HG02970 (cell line): ENCODE results near the gene ATP6AP2.

Experiments
- ATAC-seq: cut with Tn5 transposase; IDR thresholded peaks from one replicate; pipeline ENCODE4 v1.9.1; 2021; ENCODE audit warnings: mild to moderate bottlenecking, moderate library complexity, moderate number of reproducible peaks; ENCODE audit not compliant: unreplicated experiment, low FRiP score

Gene ATP6AP2

DNA sequence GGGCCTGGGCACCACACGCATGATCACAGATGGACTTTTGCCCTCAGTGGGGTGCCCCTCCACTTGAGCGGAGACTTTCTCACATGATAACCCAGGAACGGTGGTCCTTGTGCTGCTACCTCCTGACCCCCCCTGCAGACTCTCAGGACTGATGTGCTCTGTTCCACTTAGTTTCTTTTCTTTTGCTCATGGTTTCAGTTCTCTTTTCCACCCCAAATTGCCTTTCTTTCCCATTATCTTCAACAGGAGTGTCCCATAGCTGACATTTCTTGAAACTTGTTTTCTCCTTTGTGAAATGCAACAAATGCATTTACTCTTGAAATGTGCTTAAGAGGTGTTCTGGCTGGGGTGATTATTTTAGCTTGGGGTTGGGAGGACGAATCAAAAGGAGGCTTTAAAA lies 51.4 kb downstream of the ATP6AP2 start:
- no peak for ATAC-seq

DNA sequence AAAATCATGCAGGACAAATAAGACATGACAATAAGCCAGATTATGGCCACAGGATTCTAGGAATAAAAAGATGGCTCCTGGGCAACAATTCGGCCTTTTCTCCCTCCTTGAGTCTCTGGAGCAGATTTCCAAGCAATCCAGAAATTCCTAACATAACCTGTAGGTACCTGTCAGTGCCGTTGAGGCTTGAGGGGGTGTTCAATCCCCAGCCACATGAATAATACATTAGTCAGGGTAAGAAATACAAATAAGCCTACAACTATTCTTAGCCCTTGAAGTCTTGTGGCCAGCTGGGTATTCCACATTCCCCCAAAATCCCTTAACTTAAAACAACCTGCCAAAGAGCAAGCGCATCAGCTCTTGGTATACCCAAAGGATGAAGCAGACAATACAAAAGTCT lies 56.9 kb downstream of the ATP6AP2 start:
- no peak for ATAC-seq

DNA sequence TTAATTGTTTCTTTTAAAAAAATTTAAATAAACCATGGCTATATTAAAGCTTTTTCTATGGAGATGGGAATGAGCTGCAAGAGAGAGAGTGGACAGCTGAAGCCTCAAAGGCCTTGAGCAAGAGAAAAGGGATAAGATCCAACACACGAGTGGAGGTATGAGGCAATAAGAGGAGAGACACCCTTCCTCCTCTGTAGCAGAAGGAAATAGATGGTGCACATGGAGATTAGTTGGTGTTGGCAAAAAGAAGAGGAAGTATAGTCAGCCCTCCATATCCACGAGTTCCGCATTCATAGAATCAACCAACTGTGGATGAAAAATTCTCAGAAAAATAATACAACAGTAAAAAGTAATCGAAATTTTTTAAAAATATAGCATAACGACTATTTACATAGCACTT lies 63.4 kb downstream of the ATP6AP2 start:
- no peak for ATAC-seq

DNA sequence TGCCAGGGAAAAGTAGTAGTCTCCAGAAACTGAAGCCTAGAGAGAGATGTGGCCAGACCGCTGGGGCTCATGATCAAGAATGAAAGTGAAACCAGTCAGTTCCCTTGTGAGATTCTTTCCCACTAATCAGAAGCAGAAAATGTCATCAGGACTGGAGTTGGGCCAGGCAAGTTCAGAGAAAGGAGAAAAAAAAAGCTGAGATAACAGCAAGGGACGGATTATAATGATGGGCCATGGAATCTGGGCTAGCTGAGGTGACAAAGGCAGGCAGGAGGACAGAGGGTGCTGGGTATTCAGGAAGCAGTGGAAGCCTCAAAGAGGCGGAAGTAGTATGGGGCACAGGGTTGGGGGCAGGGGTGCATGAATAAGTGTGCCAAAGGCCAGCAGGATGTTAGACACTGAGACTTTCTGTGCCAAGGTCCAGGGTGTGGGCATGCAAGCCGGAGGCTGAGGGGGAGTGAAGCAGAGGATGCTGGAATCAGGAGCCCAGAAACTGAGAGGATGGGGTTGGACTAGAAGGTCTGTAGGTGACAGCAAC lies 64.1 kb downstream of the ATP6AP2 start:
- ATAC-seq, result no peak

DNA sequence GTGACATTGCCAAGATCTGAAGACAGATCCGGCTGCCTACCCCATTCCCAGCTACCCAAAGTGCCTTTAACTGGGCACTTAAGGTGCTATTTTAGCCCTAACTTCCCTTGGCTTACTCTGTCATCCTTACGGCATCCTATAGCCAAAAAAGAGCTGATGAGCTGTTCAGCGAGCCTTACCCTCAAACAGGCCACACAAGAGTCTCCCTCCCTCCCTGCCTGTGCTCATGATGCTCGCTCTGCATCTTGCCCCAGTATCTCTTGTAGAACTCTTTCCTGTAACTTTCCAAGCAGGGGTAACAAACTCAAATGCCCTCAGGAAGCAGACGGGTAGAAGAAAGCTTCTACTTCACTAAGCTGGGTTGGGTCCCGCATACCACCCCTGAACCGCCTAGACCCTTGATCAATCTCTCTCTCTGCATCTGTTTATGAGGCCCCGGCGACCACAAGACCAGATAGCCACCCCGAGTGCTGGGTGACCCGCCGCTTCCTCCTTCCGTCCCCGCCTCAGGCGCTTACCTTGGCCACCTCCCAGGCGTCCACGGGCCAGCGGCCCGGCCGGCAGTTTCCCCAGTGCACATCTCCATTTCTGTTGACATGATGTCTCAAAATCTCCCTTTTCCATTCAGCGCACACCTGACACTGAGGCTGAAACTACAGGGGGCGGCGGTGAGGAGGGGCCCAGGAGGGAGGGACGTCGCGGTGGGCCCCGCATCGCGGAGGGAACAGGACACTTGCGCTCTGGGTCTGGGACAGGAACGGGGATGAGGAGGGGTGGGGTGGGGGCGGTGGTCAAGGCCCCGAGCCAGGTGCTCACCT lies 65.9 kb downstream of the ATP6AP2 start:
- ATAC-seq, result peak; percentile 13

DNA sequence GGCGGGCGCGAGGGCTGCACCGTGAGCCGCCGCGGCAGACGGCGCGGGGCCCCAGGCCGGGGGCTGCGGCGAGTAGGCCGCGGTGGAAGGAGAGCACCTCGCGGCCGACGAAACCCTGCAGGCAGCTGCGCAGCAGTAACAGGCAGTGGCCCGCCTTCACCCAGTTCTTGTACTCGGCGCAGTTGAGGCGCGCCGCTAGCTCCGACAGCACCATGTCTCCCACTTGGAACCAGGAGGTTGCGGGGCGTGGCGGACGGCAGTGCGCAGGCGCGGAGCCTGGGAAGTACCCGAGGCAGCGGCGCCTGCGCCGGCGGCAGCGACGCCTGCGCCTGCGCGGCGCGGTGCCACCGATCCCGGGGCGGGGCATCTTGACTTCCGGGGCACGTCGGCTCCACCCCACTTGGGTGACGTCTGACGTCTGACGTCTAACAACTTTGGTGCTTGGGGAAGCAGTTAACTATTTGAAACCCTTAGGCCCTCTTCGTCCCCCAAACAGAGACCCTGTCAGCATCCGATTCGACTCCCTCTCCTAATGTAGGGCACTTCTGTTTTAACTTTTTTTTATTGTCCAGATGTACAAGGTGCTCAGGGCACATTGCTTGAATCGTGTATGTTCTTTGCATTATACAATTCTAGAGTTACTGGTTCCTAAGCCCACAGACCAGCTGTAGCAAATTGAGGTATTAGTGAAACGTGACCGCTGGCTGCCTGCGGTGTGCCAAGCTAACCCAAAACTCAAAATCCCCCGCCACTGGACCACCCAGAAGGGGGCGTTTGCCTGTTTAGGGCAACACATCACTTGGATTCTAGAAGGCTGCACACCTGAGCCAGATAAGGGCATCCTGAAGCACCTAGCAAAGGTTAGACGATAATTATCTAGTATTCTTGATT lies 66.8 kb downstream of the ATP6AP2 start, which contains the start of gene CXorf38:
Gene CXorf38 (minus strand): TSS at position 255 of the 891 bp plus-strand sequence. CDS start 41 bp downstream, at position 214.
- ATAC-seq, result peak; percentile 65

DNA sequence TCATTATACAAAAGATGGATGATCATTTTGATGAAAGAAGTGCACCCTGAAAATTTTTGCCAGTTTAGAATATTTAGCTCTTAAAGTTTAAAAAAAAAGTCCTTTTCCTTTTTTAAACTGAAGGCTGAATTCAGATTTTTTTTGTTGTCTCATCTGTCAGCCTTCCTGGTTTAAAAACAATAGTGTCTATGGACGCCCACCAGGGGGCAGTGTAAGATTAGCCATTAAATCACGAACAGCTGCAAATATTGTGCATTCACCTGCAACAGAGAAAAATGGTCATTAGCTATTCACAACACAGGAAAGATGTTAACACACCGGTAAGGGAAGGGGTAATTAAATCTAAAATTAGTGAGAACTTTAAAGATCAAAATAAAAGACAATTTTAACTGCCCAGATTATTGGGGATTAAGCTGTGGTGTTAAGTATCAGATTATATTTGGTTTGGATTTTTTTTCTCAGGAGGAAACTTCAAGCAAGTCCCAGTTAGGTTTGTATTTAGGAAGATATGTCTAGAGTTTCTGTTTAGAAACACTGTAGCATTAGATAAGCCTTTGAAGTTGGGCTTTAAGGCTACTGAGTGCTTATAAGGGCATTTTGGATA lies 71.0 kb downstream of the ATP6AP2 start:
- ATAC-seq, result no peak

DNA sequence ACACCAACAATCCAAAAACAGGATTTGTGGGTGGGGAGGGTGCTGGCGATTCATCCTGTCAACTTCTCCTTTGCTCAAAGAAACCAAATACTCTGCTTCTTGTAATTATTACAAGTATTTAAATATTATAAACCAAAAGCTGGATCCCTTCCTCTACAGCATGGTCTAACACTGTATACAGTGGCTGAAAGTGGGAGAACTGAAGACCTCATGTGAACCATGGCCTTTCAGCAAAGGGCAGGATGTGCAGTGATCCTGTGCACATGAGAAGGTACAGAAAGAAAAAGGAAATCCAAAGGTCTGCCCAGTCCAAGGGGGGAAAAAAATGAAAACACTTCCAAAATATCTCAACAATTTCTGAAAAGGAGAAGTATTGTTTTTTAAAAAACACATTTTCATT lies 71.9 kb downstream of the ATP6AP2 start:
- no peak for ATAC-seq

DNA sequence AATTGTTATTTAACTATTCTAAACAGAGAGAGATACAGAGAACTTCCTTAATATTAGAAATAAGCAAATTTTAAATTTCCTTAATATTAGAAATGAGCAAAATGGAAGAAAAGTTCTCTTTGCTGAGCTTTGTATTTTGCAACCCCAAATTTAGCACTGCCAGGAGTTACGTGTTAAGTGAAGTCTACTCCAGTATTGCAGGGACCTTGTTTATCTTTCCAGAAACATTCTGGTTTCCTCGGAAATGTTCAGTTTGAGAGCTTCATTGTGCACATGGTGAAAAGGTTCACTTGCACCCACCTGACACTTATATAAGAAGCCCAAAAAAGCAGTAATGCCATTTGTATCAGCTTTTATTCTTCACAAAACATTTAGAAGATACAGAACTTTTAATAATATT lies 72.8 kb downstream of the ATP6AP2 start:
- no peak for ATAC-seq
